Ishikawa (cell line): ENCODE data around the gene WDR88.

ENCODE experiments used
- CEBPB ChIP-seq: IDR thresholded peaks from 2 replicates; pipeline ENCODE4 v1.6.1; 2012
- CREB1 ChIP-seq: IDR thresholded peaks from 2 replicates; pipeline ENCODE4 v1.6.1; 2012; ENCODE audit warnings: low read depth
- EGR1 ChIP-seq: IDR thresholded peaks from 2 replicates; pipeline ENCODE4 v1.6.1; 2012
- EP300 ChIP-seq: IDR thresholded peaks from 2 replicates; pipeline ENCODE4 v1.6.1; 2012; ENCODE audit warnings: borderline replicate concordance
- FOXM1 ChIP-seq: IDR thresholded peaks from 2 replicates; pipeline ENCODE4 v1.6.1; 2012; ENCODE audit warnings: low read depth, borderline replicate concordance
- MAX ChIP-seq: IDR thresholded peaks from 2 replicates; pipeline ENCODE4 v1.6.1; 2012
- RAD21 ChIP-seq: IDR thresholded peaks from 2 replicates; pipeline ENCODE4 v1.6.1; 2012; ENCODE audit warnings: low read depth
- REST ChIP-seq: IDR thresholded peaks from 2 replicates; pipeline ENCODE4 v1.6.1; 2012; ENCODE audit warnings: low read depth, mild to moderate bottlenecking
- YY1 ChIP-seq: IDR thresholded peaks from 2 replicates; pipeline ENCODE4 v1.6.1; 2012; ENCODE audit warnings: low read depth

DNA sequence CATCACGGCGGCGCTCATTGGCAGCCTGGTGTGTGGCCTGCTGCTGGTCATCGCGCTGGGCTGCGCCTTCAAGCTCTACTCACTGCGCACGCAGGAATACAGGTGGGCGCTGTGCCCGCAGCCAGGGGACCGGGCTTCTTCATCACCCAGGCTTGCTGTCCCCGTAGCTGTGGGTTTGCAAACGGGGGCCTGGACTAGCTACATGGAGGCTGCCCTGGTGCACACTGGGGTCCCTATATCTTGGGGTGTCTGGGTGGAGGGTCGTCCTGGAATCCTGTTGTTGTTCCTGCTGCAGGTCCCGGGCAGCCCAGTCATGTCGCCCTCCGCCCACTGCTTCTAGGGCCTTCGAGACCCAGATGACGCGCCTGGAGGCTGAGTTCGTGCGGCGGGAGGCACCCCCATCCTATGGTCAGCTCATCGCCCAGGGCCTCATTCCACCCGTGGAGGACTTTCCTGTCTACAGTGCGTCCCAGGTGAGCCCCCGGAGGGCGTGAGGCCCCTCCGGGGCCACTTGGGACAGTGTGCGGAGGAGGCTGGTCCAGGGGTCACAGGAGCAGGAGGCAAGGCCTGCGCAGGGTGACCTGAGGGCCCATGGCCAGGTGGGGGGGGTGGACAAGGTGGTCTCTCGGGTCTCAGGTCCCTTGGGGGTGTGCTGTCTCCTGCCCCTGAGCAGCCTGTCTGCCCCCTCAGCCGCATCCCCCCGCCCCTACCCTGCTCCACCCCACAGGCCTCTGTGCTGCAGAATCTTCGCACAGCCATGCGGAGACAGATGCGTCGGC is 74.5 kb downstream of the WDR88 start:
- TF ChIP-seq CREB1 (no peak), RAD21 (no peak), YY1 (no peak), EP300 (no peak), MAX (no peak), CEBPB (no peak), FOXM1 (no peak), EGR1 (no peak), REST (no peak)
